K562 (cell line): ENCODE data around the gene ANKRD44.

Experiments used
- EP300 ChIP-seq: IDR thresholded peaks from 2 replicates; pipeline ENCODE4 v1.6.1; 2012; ENCODE audit warnings: low read length, improper control_type of control experiment
- EWSR1 ChIP-seq: fragments of 450-650 bp; IDR thresholded peaks from 2 replicates; pipeline ENCODE4 v1.6.1; 2018; ENCODE audit warnings: borderline replicate concordance, mild to moderate bottlenecking, low read depth, moderate library complexity; ENCODE audit not compliant: partially characterized antibody
- EZH2 ChIP-seq: IDR thresholded peaks from 2 replicates; pipeline ENCODE4 v1.6.1; 2012; ENCODE audit warnings: low read depth, mild to moderate bottlenecking, inconsistent platforms, low read length, borderline replicate concordance
- MYNN ChIP-seq, 2 experiments: sonication (generic); formaldehyde crosslinking in 1 of 2; IDR thresholded peaks; 2 replicates each; pipeline versions ENCODE4 v1.5.0 to v1.6.1; 2016 to 2020; ENCODE audit warnings: antibody characterized with exemption in 1 of 2, missing genetic modification reagents in 1 of 2
- NFYB ChIP-seq: IDR thresholded peaks from 2 replicates; pipeline ENCODE4 v1.6.1; 2011; ENCODE audit warnings: mild to moderate bottlenecking, moderate library complexity; ENCODE audit not compliant: insufficient read length; ENCODE audit errors: extremely low read depth
- POLR2A ChIP-seq: fragments of 450-650 bp; conservative IDR thresholded peaks from 2 replicates; pipeline ENCODE4 v1.6.1; 2016
- RCOR1 ChIP-seq, 2 experiments: IDR thresholded peaks; 2 replicates each; pipeline ENCODE4 v1.6.1; 2012; ENCODE audit warnings: low read depth in 2 of 2, low read length in 2 of 2, borderline replicate concordance in 1 of 2, improper control_type of control experiment in 1 of 2
- SREBF2 ChIP-seq: sonication (generic); formaldehyde crosslinking; IDR thresholded peaks from 2 replicates; pipeline ENCODE4 v1.4.0; 2020; ENCODE audit warnings: mild to moderate bottlenecking, missing genetic modification reagents
- TF ChIP-seq, protein P1 (sequence below): sonication (generic); formaldehyde crosslinking; IDR thresholded peaks from 2 replicates; pipeline ENCODE4 v1.5.0; 2020; ENCODE audit warnings: missing genetic modification reagents
- TF ChIP-seq, protein P2 (sequence below), 3 experiments: IDR thresholded peaks in 2 of 3; conservative IDR thresholded peaks in 1 of 3; 2 replicates each; pipeline ENCODE4 v1.5.1; 2011 to 2012; ENCODE audit warnings: low read length in 3 of 3, mild to moderate bottlenecking in 3 of 3, control low read depth in 2 of 3, improper control_type of control experiment in 1 of 3, inconsistent platforms in 1 of 3, low read depth in 1 of 3, mixed read lengths in 1 of 3, moderate library complexity in 1 of 3; ENCODE audit not compliant: insufficient read depth in 2 of 3
- TF ChIP-seq, protein P3 (sequence below): fragments of 450-650 bp; formaldehyde crosslinking; IDR thresholded peaks from 2 replicates; pipeline ENCODE4 v1.4.0; 2022; ENCODE audit warnings: mild to moderate bottlenecking, moderate library complexity
- TF ChIP-seq, protein P4 (sequence below): fragments of 250-450 bp; sonication (Bioruptor Pico); IDR thresholded peaks from 2 replicates; pipeline ENCODE4 v1.8.0; 2021; ENCODE audit warnings: moderate library complexity, mild to moderate bottlenecking, inconsistent platforms
- TF ChIP-seq, protein P5 (sequence below): sonication (generic); formaldehyde crosslinking; IDR thresholded peaks from 2 replicates; pipeline ENCODE4 v1.8.0; 2023; ENCODE audit warnings: missing genetic modification reagents, mild to moderate bottlenecking, borderline replicate concordance

DNA sequence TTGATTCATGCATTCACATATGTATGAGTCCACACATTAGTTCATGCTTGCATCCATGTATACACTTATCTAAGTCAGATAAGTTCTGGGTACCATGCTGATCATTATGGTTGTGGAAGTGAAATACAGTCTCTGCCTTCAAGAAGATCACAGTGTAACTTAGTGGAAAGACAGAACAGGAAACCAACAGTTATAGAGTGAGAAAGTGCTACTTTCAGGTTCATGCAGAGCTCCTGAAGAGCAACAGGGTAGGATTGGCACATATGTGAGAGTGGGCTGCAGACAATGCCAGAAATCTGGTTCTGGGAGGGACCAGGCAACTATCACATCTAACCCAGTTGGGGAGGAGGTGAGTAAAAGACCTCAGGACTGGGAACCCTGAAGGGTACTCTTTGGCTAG, 348.7 kb downstream of the ANKRD44 start:
- TF ChIP-seq MYNN (IDR thresholded peaks at IDR 0.05): no peak
- no peak for TF ChIP-seq MYNN (CRISPR knock-in tag; IDR thresholded peaks at IDR 0.05)
- no peak for TF ChIP-seq EWSR1
- no peak for TF ChIP-seq SREBF2
- TF ChIP-seq, protein P1, sequence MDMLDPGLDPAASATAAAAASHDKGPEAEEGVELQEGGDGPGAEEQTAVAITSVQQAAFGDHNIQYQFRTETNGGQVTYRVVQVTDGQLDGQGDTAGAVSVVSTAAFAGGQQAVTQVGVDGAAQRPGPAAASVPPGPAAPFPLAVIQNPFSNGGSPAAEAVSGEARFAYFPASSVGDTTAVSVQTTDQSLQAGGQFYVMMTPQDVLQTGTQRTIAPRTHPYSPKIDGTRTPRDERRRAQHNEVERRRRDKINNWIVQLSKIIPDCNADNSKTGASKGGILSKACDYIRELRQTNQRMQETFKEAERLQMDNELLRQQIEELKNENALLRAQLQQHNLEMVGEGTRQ (CRISPR knock-in tag): no peak
- TF ChIP-seq, protein P2, sequence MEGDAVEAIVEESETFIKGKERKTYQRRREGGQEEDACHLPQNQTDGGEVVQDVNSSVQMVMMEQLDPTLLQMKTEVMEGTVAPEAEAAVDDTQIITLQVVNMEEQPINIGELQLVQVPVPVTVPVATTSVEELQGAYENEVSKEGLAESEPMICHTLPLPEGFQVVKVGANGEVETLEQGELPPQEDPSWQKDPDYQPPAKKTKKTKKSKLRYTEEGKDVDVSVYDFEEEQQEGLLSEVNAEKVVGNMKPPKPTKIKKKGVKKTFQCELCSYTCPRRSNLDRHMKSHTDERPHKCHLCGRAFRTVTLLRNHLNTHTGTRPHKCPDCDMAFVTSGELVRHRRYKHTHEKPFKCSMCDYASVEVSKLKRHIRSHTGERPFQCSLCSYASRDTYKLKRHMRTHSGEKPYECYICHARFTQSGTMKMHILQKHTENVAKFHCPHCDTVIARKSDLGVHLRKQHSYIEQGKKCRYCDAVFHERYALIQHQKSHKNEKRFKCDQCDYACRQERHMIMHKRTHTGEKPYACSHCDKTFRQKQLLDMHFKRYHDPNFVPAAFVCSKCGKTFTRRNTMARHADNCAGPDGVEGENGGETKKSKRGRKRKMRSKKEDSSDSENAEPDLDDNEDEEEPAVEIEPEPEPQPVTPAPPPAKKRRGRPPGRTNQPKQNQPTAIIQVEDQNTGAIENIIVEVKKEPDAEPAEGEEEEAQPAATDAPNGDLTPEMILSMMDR (IDR thresholded peaks at IDR 0.05 in 2 of 3, conservative IDR thresholded peaks at IDR 0.05 in 1 of 3; ENCODE audit: insufficient read depth in 2 of 3, low read depth in 1 of 3, low read length in 3 of 3): no peak
- no peak for TF ChIP-seq EP300
- TF ChIP-seq EZH2: no peak
- TF ChIP-seq, protein P3, sequence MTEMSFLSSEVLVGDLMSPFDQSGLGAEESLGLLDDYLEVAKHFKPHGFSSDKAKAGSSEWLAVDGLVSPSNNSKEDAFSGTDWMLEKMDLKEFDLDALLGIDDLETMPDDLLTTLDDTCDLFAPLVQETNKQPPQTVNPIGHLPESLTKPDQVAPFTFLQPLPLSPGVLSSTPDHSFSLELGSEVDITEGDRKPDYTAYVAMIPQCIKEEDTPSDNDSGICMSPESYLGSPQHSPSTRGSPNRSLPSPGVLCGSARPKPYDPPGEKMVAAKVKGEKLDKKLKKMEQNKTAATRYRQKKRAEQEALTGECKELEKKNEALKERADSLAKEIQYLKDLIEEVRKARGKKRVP (CRISPR knock-in tag): no peak
- no peak for TF ChIP-seq POLR2A
- TF ChIP-seq, protein P4, sequence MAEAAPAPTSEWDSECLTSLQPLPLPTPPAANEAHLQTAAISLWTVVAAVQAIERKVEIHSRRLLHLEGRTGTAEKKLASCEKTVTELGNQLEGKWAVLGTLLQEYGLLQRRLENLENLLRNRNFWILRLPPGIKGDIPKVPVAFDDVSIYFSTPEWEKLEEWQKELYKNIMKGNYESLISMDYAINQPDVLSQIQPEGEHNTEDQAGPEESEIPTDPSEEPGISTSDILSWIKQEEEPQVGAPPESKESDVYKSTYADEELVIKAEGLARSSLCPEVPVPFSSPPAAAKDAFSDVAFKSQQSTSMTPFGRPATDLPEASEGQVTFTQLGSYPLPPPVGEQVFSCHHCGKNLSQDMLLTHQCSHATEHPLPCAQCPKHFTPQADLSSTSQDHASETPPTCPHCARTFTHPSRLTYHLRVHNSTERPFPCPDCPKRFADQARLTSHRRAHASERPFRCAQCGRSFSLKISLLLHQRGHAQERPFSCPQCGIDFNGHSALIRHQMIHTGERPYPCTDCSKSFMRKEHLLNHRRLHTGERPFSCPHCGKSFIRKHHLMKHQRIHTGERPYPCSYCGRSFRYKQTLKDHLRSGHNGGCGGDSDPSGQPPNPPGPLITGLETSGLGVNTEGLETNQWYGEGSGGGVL (CRISPR knock-in tag): no peak
- TF ChIP-seq RCOR1 (IDR thresholded peaks at IDR 0.05; ENCODE audit: borderline replicate concordance in 1 of 2, low read depth in 2 of 2, low read length in 2 of 2): no peak
- TF ChIP-seq, protein P5, sequence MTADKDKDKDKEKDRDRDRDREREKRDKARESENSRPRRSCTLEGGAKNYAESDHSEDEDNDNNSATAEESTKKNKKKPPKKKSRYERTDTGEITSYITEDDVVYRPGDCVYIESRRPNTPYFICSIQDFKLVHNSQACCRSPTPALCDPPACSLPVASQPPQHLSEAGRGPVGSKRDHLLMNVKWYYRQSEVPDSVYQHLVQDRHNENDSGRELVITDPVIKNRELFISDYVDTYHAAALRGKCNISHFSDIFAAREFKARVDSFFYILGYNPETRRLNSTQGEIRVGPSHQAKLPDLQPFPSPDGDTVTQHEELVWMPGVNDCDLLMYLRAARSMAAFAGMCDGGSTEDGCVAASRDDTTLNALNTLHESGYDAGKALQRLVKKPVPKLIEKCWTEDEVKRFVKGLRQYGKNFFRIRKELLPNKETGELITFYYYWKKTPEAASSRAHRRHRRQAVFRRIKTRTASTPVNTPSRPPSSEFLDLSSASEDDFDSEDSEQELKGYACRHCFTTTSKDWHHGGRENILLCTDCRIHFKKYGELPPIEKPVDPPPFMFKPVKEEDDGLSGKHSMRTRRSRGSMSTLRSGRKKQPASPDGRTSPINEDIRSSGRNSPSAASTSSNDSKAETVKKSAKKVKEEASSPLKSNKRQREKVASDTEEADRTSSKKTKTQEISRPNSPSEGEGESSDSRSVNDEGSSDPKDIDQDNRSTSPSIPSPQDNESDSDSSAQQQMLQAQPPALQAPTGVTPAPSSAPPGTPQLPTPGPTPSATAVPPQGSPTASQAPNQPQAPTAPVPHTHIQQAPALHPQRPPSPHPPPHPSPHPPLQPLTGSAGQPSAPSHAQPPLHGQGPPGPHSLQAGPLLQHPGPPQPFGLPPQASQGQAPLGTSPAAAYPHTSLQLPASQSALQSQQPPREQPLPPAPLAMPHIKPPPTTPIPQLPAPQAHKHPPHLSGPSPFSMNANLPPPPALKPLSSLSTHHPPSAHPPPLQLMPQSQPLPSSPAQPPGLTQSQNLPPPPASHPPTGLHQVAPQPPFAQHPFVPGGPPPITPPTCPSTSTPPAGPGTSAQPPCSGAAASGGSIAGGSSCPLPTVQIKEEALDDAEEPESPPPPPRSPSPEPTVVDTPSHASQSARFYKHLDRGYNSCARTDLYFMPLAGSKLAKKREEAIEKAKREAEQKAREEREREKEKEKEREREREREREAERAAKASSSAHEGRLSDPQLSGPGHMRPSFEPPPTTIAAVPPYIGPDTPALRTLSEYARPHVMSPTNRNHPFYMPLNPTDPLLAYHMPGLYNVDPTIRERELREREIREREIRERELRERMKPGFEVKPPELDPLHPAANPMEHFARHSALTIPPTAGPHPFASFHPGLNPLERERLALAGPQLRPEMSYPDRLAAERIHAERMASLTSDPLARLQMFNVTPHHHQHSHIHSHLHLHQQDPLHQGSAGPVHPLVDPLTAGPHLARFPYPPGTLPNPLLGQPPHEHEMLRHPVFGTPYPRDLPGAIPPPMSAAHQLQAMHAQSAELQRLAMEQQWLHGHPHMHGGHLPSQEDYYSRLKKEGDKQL (CRISPR knock-in tag): no peak
- TF ChIP-seq NFYB: no peak
